GM21390 (cell line): ENCODE data around the gene TRIP6.

ENCODE experiments used
- ATAC-seq: cut with Tn5 transposase; IDR thresholded peaks from one replicate; pipeline ENCODE4 v1.9.1; 2021; ENCODE audit not compliant: unreplicated experiment

The TRIP6 gene

GRCh38 chr7:100867040-100867775, at the start of gene TRIP6:
Gene TRIP6, plus strand, starts transcription at chr7:100867387. Its CDS starts 111 bp downstream, at chr7:100867498.
- ATAC-seq, result peak; percentile 37

GRCh38 chr7:100818366-100818765, 48.8 kb upstream of the TRIP6 start:
- no peak for ATAC-seq

GRCh38 chr7:100818825-100819224, 48.4 kb upstream of the TRIP6 start:
- no peak for ATAC-seq

GRCh38 chr7:100819586-100819985, 47.6 kb upstream of the TRIP6 start:
- ATAC-seq, result no peak

GRCh38 chr7:100822236-100823139, 44.7 kb upstream of the TRIP6 start:
- ATAC-seq, result no peak

GRCh38 chr7:100823140-100823525, 44.1 kb upstream of the TRIP6 start:
- ATAC-seq, result no peak

GRCh38 chr7:100823534-100823933, 43.7 kb upstream of the TRIP6 start:
- ATAC-seq, result no peak

GRCh38 chr7:100824499-100825214, 42.5 kb upstream of the TRIP6 start:
- ATAC-seq, result no peak

- ATAC-seq, result no peak
These were observed 41.9 kb upstream of the TRIP6 start for GRCh38 chr7:100825215-100825671.

GRCh38 chr7:100825751-100826513, 41.3 kb upstream of the TRIP6 start:
- ATAC-seq, result no peak

- ATAC-seq, result no peak
These were observed 40.5 kb upstream of the TRIP6 start for GRCh38 chr7:100826514-100827329.

GRCh38 chr7:100827330-100828226, 39.6 kb upstream of the TRIP6 start, which contains the start of gene EPHB4:
Gene EPHB4, minus strand, starts transcription at chr7:100827523. Its CDS starts 493 bp downstream, at chr7:100827030.
- ATAC-seq, result no peak

- ATAC-seq, result no peak
These were observed 38.0 kb upstream of the TRIP6 start for GRCh38 chr7:100829150-100829716.

- no peak for ATAC-seq
These were observed 36.8 kb upstream of the TRIP6 start for GRCh38 chr7:100830396-100830795.

GRCh38 chr7:100832281-100832633, 34.9 kb upstream of the TRIP6 start:
- ATAC-seq, result no peak

- ATAC-seq, result no peak
These were observed 31.0 kb upstream of the TRIP6 start for GRCh38 chr7:100835903-100836811.

GRCh38 chr7:100836812-100837098, 30.4 kb upstream of the TRIP6 start:
- ATAC-seq, result no peak
